HG02970 (cell line): ENCODE measurements around the gene SEMA3C.

Experiments
- ATAC-seq: cut with Tn5 transposase; IDR thresholded peaks from one replicate; pipeline ENCODE4 v1.9.1; 2021; ENCODE audit warnings: mild to moderate bottlenecking, moderate library complexity, moderate number of reproducible peaks; ENCODE audit not compliant: unreplicated experiment, low FRiP score

The SEMA3C gene

DNA sequence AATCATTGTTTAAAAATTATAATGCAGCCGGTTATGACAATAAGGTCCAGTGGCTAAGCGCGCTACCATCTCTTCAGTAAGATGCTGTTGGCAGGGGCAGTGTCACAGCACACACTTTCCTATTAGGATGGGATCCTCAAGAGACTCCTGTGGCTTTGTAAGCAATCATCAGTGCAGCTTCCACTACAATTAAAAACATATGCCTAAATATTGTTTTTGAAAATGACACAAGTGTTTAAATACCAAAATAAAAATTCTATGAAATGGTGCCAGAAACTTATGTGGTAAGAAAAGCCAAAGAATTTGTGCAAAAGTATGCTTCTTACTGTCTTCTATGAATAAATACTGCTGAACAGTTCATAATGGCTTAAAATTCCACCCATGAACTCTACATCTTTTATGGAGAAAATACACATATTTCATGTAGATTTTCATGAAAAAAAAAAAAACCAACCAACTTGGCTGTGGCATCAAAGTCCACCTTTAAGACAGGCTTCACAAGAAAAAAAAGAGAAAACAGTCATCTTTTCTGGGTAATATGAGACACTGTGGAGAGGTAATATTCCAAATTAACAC is 132.8 kb downstream of the SEMA3C start:
- ATAC-seq: no peak

- no peak for ATAC-seq
Measured at GRCh38 chr7:80785276-80785675, 133.6 kb downstream of the SEMA3C start.

DNA sequence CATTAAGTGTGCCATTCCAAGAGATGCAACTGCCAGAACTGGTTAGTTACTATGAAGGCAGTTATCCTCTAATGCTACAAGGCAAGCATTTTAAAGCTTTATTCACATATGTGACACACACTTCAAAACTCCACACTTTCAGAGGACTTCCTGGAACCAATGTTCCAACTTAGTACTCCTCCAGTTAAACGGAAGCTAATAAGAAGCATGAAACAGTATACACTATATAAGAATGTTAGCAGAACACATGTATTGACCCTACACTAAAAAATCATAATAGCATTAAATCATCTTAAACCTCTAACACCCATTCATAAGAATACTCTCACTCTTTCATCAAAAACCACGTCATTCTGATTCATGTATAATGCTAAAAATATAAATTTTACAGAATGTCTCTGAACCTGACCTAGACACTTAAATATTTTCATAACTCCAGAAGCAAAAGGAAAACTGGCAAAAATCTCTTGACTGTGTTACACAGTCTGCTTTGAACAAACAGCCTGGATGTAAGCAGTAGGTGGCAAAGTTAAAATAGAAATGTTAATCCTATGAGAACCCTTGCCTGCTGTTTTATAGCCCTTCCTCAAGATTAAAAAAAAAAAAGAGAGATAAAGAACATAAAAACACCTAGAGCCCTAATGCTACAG is 135.0 kb downstream of the SEMA3C start:
- no peak for ATAC-seq

DNA sequence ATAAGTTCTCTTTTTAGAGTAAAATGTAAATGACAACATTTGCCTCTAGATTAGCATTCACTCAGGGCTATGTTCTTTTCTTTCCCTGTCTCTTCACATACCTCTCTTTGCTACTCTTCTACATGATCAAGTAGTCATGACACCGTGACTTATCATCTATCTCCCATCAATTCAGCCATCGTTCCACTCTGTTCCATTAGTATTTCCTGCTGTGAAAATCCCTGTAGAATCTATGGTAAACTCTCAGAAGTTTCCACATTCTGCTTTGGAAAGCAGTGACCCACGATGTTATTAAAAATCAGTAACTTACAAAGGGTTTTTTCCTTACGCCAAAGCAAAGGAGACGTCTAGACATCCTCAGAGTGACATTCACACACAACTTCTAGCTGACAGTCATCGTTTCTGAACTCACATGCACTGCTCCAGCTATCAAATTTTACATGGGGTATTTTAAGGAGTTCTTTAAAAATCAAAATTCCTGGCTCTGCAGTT is 135.6 kb downstream of the SEMA3C start:
- no peak for ATAC-seq

DNA sequence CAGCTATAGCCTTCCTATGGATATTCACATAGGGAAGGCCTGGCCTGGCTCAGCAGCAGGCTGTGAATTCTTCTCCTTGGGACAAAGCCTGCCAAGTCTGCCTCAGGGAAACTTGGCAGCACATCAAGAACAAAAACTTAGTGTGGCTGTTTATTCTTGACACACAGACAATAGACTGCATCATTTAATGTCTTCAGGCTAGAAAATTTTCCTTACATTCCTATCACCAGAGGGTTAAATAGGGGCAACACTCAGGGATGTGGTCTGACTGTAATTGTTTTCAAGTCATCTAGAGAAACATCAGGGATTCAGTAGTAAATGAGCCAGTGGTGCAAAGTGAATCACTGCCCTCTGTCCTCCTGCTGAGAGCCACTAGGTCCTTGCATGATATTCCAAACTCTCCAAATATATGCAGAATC is 137.3 kb downstream of the SEMA3C start:
- no peak for ATAC-seq

GRCh38 chr7:80781146-80781545 is 137.7 kb downstream of the SEMA3C start:
- no peak for ATAC-seq

DNA sequence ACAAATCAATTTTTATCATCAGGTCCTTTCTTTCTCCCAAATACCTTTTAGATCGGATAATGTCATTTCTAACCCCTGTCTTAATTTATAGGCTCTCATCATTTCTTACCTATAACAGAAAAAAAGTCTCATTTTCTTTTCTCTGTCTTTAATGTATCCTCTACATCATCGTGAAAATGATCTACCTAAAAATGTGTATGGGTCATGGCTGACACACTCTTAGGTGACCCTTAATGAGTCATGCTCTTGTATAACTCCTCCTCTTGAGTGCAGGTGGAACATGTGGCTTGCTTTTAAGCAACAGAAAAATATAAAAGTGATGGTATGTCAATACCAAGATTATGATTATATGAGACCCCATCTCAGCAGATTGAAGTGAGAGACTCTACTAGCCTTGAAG is 139.4 kb downstream of the SEMA3C start:
- ATAC-seq: no peak

DNA sequence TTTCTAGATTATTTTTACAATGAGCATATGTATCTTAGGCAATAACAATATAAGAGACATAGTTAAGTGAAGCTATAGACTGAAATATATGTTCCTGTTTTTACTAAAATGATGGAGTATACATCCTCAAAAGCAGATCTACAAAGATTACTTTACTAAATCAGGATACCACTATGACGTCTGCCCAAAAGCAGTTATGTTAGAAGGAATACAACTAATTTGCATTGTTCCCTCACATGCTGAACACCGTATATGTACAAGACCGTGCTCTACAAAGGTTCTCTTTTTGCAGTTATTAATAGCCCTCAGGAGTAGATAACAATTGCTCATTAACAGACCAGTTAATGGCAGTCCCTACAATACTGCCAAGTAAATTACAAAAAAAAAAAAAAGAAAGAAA is 143.0 kb downstream of the SEMA3C start:
- no peak for ATAC-seq

DNA sequence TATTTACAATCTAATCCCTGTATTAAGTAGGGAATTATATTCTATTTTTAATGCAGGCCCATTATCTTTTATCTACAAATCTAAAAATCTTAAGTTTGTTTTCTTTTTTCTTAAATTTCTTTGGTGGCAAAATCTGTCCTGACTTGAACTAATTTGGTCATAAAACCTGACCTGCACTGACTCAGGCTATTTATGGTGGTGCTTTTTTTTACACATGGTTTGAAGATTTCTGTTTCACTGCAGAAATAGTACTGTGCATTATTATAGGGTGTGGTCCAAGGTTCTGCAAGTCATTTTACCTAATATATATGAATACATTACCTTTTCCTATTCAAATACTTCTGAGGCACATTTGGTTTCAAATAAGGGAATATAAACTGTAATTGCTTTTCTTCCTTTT is 143.4 kb downstream of the SEMA3C start:
- no peak for ATAC-seq

DNA sequence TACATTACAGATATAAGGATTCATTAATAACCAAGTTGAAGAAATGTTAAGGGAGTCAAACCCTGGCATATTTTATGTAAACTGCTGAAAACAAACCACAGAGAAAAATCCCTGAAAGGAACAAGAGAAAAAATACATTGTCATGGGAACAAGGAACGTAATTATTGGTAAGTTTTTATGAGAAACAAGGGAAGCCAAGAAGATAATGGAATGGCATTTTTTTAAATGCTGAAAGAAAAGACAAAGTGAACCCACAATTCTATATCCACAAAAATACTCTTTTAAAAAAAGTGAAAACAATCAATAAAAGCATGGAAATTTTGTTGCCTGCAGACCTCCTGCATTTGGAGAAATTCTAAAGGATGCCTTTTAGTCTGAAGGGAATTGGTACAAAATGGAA is 144.0 kb downstream of the SEMA3C start:
- ATAC-seq: no peak

- ATAC-seq: no peak
Measured at GRCh38 chr7:80773787-80774508, 144.9 kb downstream of the SEMA3C start.

DNA sequence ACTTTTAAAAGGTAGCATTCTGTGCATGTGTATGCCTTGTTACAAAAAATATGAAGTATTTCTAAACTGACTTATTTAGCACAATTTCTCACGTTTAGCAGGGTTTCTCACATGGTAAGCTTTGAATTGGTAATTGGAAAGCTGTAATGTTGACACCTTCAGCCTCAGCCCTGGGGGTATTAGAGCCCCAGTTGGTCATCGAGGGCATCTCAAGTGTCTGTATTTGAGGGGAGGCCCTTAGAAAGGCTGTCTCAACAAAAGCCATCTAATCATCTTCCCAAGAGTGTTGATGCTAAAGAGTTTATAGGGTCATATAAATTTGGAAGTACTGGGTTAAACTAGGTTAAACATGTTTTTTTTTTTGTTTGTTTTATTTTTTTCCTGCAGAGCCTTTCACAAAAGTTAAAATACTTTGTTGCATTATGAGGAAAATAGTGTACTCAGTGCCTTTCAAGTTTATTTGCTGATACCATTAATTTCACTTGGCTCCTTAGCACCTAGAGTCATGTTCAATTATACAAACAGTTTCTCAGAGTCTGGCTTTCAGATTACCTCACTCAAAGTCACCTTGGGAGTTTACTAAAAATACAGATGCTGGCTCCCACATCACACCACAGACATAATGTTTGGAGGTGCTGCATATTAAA is 146.4 kb downstream of the SEMA3C start:
- ATAC-seq: no peak

GRCh38 chr7:80771523-80771922 is 147.3 kb downstream of the SEMA3C start:
- no peak for ATAC-seq

DNA sequence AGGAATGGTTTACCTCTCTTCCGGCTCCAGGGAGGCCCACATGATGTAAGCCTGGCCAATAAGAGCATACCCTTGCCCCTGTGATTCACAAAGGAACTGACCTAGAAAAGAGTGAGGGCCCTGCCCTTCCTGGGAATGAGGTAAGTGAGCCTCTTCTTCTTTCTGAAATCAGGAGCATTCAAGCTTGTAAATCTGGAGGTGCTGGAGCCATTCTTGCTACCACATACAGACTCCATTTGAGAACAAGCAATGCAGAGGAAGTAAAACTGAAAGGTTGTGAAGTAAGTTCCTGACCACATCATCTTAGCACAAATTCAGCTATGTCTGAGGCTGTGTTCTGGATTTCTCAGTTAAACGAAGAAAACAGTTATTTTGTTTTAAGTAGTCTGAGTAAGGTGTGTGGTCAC is 148.2 kb downstream of the SEMA3C start:
- ATAC-seq: no peak

DNA sequence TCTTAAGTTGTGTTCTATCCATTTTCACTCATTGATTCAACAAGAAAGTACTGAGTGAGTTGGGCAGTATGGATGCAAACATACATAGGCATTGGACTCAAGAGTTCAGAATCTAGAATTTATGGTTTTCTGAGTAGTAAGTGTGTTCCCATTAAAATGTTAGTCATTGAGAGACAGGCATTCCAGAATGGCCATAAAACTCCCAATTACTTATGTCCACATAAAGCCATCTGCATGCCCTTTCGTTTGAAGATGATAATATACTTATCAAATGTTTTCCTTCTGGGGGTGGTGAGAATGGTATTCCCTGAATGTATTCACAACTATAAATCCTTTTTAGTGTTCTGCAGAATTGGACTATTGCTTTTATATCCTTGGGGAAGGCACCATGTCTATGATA is 148.8 kb downstream of the SEMA3C start:
- no peak for ATAC-seq

GRCh38 chr7:80768756-80769155 is 150.1 kb downstream of the SEMA3C start:
- no peak for ATAC-seq

- no peak for ATAC-seq
Measured at GRCh38 chr7:80767654-80768053, 151.2 kb downstream of the SEMA3C start.

- ATAC-seq: no peak
Measured at GRCh38 chr7:80766724-80767123, 152.1 kb downstream of the SEMA3C start.

DNA sequence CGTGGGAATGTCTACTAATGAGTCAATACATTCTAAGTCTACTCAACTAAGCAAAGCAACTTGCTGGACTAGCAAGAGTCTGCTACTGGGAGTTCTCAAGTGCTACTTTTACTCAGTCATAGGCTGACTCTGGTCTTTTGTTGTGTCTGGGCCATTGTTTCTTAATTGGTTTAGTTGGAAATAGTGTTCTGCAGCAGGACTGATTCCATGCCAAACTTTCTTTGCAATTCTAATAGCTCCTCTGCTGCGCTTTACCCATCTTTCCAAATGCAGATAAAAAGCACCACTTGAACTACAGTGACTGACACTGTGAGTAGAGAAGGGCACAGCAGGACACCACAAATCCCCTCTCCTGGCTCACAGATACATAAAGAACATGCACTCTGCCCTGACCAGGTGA is 154.7 kb downstream of the SEMA3C start:
- no peak for ATAC-seq

GRCh38 chr7:80763704-80764103 is 155.1 kb downstream of the SEMA3C start:
- no peak for ATAC-seq

- no peak for ATAC-seq
Measured at GRCh38 chr7:80763289-80763688, 155.6 kb downstream of the SEMA3C start.
